ENCODE results near the gene TADA2B.

TADA2B gene

DNA sequence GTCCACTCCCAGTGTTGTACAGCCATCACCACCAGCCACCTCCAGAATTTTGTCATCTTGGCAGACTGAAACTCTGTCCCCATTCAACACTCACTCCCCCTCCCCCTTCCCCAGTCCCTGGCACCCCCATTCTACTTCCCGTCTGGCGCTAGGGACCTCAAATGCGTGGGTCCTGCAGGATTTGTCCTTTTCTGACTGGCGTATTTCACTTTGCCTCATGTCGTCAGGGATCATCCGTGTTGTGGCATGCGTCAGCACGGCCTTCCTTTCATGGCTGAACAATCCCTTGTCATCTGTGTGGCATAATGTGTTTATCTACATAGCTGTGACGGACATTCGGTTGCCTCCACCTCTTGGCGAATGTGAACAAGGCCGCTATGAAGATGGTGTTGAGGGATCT, 5.5 kb downstream of the TADA2B start:
- Histone ChIP-seq H4K20me1 (ENCODE audit: insufficient read depth, low read length) (no peaks in the 10 kb centered on the region), H3K4me2 (ENCODE audit: low read length) (no peak overlapping the region), H3K4me1 (ENCODE audit: insufficient read depth, low read length, severe bottlenecking) (peaks cover 29% of the 10 kb centered on the region)

DNA sequence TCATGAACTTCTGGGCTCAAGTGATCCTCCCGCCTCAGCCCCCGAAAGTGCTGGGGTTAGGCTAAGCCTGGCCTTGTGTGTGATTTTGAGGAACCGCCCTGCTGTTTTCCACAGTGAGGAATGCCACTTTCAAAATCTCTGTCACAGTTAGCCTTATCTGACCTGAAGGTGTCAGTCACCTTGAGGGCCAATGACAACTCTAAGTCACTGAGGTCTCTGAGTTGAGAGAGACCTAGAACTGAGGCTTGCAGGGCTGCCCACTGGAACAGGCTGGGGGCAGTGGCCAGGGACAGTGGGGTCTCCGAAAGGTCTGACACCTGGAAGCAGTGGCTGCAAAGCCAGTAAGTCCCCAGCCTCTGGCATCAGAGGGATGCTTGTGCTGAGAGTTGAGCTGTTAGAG, 6.1 kb downstream of the TADA2B start:
- peaks cover 22% of the 10 kb centered on the region for H3K79me2 ChIP-seq (ENCODE audit: insufficient read depth, low read length)
- H3F3A ChIP-seq (ENCODE audit: insufficient read depth, low read length), result no peaks in the 10 kb centered on the region

More for the DNA sequence above, 5.5 kb downstream of the TADA2B start:
- H3K27ac ChIP-seq (ENCODE audit: low read depth, low read length, poor library complexity, severe bottlenecking), result no peak overlapping the region
- H2AFZ ChIP-seq (ENCODE audit: low read length), result no peak overlapping the region
- H3K36me3 ChIP-seq (ENCODE audit: insufficient read depth, low read length), result no peaks in the 10 kb centered on the region
- H3K27me3 ChIP-seq (ENCODE audit: insufficient read depth, low read length), result no peaks in the 10 kb centered on the region
- H3K9ac ChIP-seq (ENCODE audit: low read length), result no peak overlapping the region
- H3K9me2 ChIP-seq (ENCODE audit: low read depth, low read length), result no peaks in the 10 kb centered on the region
- H3K4me3 ChIP-seq (ENCODE audit: low read depth, low read length, poor library complexity, severe bottlenecking), result no peak overlapping the region
- H3K9me3 ChIP-seq (ENCODE audit: low read length), result no peaks in the 10 kb centered on the region
- H3F3A ChIP-seq (ENCODE audit: insufficient read depth, low read length), result no peaks in the 10 kb centered on the region
- TF ChIP-seq EZH2 (IDR thresholded peaks at IDR 0.05; ENCODE audit: borderline replicate concordance, low read length), result no peak
- TF ChIP-seq, protein P1, sequence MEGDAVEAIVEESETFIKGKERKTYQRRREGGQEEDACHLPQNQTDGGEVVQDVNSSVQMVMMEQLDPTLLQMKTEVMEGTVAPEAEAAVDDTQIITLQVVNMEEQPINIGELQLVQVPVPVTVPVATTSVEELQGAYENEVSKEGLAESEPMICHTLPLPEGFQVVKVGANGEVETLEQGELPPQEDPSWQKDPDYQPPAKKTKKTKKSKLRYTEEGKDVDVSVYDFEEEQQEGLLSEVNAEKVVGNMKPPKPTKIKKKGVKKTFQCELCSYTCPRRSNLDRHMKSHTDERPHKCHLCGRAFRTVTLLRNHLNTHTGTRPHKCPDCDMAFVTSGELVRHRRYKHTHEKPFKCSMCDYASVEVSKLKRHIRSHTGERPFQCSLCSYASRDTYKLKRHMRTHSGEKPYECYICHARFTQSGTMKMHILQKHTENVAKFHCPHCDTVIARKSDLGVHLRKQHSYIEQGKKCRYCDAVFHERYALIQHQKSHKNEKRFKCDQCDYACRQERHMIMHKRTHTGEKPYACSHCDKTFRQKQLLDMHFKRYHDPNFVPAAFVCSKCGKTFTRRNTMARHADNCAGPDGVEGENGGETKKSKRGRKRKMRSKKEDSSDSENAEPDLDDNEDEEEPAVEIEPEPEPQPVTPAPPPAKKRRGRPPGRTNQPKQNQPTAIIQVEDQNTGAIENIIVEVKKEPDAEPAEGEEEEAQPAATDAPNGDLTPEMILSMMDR (IDR thresholded peaks at IDR 0.05; ENCODE audit: low read length), result no peak
- H3K79me2 ChIP-seq (ENCODE audit: insufficient read depth, low read length), result peaks cover 26% of the 10 kb centered on the region

DNA sequence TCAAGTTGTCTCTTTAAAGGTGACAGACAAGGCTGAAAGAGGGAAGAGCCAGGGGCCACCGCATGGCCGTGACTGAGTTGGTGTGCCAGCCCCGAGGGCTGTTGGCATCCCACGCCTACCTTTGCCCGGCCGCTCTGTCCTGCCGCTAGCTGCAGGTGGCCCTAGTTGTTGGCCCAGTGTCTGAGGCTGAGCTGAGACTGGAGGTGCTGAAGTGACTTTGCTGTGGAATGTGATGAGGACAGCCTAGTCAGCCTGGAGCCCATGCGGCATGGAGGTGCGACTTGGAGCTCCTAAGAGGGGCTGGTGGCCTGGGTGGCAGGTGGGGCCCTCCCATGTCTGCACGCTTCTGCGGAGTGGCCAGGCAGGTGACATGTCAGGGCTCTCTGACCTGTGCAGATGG, 6.6 kb downstream of the TADA2B start:
- no peak overlapping the region for H3K4me3 ChIP-seq (ENCODE audit: low read depth, low read length, poor library complexity, severe bottlenecking)
- H2AFZ ChIP-seq (ENCODE audit: low read length), result no peak overlapping the region
- H3K4me1 ChIP-seq (ENCODE audit: insufficient read depth, low read length, severe bottlenecking), result peaks cover 24% of the 10 kb centered on the region
- H3K36me3 ChIP-seq (ENCODE audit: insufficient read depth, low read length), result peaks cover 8% of the 10 kb centered on the region
- H3K9me2 ChIP-seq (ENCODE audit: low read depth, low read length), result no peaks in the 10 kb centered on the region
- H3K9ac ChIP-seq (ENCODE audit: low read length), result no peak overlapping the region
- H4K20me1 ChIP-seq (ENCODE audit: insufficient read depth, low read length), result no peaks in the 10 kb centered on the region
- H3K27me3 ChIP-seq (ENCODE audit: insufficient read depth, low read length), result no peaks in the 10 kb centered on the region
- TF ChIP-seq, protein P1 (IDR thresholded peaks at IDR 0.05; ENCODE audit: low read length), result no peak
- TF ChIP-seq EZH2 (IDR thresholded peaks at IDR 0.05; ENCODE audit: borderline replicate concordance, low read length), result no peak
- H3K4me2 ChIP-seq (ENCODE audit: low read length), result no peak overlapping the region
- peaks cover 18% of the 10 kb centered on the region; the same call in 1 of the 2 replicates for H3K79me2 ChIP-seq (ENCODE audit: insufficient read depth, low read length)
- no peaks in the 10 kb centered on the region for H3K9me3 ChIP-seq (ENCODE audit: low read length)
- H3F3A ChIP-seq (ENCODE audit: insufficient read depth, low read length), result no peaks in the 10 kb centered on the region
- H3K27ac ChIP-seq (ENCODE audit: low read depth, low read length, poor library complexity, severe bottlenecking), result no peak overlapping the region

More for the DNA sequence above, 6.1 kb downstream of the TADA2B start:
- Histone ChIP-seq H3K9me3 (ENCODE audit: low read length) (no peaks in the 10 kb centered on the region), H3K4me3 (ENCODE audit: low read depth, low read length, poor library complexity, severe bottlenecking) (no peak overlapping the region), H3K4me1 (ENCODE audit: insufficient read depth, low read length, severe bottlenecking) (peaks cover 28% of the 10 kb centered on the region), H4K20me1 (ENCODE audit: insufficient read depth, low read length) (no peaks in the 10 kb centered on the region), H2AFZ (ENCODE audit: low read length) (no peak overlapping the region), H3K9ac (ENCODE audit: low read length) (no peak overlapping the region), H3K27me3 (ENCODE audit: insufficient read depth, low read length) (no peaks in the 10 kb centered on the region), H3K36me3 (ENCODE audit: insufficient read depth, low read length) (peaks cover 5% of the 10 kb centered on the region), H3K27ac (ENCODE audit: low read depth, low read length, poor library complexity, severe bottlenecking) (no peak overlapping the region), H3K9me2 (ENCODE audit: low read depth, low read length) (no peaks in the 10 kb centered on the region), H3K4me2 (ENCODE audit: low read length) (no peak overlapping the region)
- TF ChIP-seq EZH2 (IDR thresholded peaks at IDR 0.05; ENCODE audit: borderline replicate concordance, low read length), result no peak
- TF ChIP-seq, protein P1 (IDR thresholded peaks at IDR 0.05; ENCODE audit: low read length), result no peak

All from OCI-LY1 (cell line).